DMS 273 treated with DMSO at 0.1 percent for 48 hours (cell line): ENCODE measurements around the gene FNIP1.
"Not testable (repeated sequence)": the region's sequence is repeated elsewhere in the genome, so short reads cannot be mapped to it uniquely, and the experiment has no call there.

Experiments used
- DNase-seq: peaks from one replicate; lab custom pipeline; 2025; lab: John Stamatoyannopoulos, UW

Gene FNIP1

DNA sequence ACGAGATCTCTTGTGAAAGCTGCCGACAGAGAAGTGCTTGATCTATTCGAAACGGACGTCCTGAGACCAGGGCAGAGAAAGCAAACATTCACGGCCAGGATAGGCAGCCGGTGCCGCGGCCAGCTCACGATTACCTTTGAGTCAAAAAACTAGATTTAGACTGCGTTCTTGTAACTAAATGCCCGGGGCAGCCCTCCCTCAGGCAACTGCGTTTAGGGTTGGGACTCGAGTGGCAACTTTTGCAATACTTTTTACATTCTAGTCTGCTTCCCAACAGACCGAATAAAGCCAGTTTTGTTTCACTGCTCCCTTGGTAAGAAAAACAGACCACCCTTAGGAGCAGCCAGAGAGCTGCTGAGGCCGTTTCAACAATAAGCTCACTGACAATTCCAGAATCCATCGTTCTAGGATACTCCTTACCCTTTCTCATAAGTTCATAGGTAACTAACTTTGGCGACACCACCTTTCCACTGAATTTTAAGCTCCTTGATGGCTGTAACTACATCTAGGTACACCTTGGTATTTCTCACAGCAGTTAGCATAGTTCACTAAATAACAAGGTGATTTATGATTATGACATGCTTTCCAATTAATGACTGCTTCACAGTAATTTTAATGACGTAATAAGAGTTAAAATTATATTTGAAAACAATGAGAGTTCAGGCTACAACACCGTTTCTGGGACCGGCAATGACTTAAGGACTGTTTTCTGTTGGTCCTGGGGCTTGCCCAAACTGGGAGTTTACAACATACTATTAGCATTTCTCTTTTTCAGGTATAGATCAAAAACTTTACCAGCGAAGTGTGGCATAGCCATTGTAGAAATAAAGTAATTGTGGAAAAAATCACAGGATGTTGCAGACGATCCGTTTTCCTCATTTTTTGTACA lies 160.9 kb downstream of the FNIP1 start:
- no peak for DNase-seq

DNA sequence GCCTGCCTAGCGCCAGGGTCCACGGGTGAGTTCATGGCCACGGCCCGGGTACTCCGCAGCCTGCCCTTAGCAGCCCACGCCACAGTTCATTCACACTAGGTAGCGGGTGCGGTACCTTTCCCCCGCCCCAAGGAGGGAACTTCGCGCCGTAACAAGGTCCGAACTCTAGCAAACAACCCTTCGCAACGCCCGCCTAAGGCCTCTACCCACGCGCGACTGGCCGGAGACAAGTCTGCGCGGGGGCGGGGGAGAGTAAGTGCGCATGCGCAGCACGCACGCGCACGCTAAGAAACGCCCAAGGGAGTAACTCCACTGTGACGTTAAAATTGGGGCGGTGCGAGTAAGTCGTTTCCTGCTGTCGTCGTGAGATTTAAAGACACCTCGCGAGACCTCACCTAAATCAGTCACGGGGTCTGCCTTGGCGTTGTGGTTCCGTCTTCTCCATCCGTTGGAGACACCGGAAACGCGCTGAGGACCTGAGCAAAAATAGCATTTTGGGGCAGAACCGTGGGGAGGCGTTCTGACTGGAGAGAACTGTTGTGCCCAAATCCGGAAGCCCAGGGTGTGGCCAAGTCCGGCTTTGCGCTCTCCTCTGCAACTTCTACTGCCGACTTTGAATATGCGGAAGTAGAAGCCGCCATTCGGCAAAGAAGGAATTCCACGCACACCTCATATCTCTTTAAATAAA lies 161.7 kb downstream of the FNIP1 start, which contains the start of gene RAPGEF6:
TSS of gene RAPGEF6 (minus strand) at position 234 of the 688 bp plus-strand sequence. CDS start at position 35, 199 bp downstream.
- peak; percentile 99 for DNase-seq

DNA sequence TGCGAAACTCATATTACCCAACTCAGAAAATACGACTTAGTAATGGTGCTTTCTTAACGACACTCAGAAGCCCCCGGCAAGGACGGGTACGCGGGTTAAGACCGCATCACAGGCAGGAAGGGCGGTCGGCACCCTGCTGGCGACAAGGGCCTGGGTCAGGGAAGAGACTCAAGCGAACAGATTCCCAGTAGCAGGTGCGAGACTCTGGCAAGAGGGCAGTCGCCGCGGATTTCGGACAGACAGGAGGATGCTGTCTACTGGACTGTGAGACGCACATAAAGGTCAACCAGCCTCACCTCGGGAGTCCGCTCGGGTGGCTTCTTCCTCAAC lies 162.2 kb downstream of the FNIP1 start:
- DNase-seq, result peak; percentile 23

DNA sequence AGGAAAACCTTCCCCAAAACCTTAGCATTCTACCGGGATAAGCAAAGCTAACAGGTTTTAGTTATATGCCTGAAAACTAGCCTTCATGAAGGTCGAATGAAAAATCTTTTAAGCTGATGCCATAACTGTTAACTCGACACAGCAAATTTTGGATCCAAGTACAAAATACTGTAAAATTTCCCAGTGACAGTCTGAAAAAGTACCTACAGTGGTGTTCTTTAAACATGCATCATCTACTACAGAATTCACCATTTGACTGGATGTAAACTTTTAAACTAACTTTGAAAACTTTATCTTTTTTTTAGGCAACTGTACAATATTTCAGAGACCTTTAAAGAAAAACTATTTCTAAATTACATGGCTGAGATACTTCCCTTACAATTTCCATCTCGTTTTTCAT lies 162.6 kb downstream of the FNIP1 start:
- DNase-seq, result no peak

DNA sequence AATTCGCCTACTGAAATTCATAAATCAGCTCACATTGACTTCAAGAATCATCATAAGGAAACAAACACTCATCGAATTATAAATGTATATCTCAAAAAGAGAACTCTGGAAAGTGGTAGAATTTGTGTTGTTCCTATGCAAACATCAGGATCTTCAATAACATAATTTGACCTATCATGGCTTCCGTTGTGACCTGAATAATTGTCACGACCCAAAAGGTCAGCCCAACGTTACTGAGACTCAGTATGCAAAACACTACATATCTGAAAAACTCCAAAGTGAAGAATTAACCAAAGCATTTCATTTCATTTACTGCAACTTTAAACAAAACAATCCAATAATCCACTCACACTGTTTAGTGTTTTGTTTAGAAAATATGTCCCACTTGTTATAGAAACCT lies 163.0 kb downstream of the FNIP1 start:
- no peak for DNase-seq

DNA sequence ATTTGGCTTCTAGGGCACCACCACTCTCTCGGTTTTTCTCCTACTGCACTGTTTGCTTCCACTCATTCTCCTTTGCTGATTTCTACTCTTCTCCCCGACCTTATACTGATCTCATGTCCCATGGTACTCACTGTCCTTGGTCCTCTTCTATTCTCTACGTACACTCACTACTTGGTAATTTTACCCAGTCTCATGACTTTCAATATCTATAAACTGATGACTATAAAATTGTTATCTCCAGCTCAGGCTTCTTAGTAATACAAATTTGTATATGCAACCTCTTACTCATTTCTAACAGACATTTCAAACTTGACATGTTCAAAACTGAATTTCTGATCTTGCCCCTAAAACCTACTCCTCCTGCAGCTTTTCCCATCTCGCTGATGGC lies 165.9 kb downstream of the FNIP1 start:
- no peak for DNase-seq

DNA sequence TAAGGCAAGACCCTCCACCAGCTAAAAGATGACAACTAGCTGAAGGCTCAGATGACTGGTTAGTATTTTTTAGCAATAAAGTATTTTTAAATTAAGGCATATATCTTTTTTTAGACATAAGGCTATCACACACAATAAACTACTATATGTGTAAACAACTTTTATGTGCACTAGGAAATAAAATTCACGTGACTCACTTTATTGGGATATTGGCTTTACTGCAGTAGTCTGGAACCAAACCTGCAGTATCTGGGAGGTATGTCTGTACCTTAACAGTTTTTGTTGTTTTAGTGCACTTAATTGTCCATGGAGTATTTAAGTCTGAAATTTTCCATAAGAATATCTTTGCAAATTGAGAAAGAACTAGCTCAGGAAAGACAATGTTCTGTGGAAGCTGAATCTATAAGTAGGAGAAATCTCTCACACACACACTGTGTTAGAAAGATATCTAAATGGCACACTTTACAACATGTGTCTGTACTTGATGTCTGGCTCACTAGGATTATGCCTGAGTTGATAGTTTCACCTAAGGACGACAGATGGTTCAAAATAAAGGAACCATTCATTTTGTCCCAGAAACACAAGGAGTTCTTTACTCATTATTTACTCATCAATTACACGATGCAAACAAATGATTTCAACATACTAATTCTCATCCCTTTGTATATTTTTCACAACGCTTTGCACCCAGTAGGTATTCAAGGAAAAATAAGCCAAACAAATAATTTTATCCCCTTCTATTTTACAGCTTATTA lies 166.4 kb downstream of the FNIP1 start:
- peak; percentile 6 for DNase-seq

DNA sequence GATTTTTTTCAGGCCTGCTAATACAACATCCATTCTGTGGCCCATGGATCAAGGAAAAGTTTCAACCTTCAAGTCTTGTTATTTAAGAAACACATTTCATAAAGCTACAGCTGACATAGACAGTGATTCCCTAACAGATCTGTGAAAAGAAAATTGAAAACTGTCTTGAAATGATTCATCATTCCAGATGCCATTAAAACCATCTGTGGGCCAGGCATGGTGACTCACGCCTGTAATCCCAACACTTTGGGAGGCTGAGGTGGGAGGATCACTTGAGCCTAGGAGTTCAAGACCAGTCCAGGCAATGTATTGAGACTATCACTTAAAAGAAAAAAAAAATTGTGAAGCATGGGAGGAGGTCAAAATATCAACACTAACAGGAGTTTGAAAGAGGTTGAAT lies 167.8 kb downstream of the FNIP1 start:
- DNase-seq, result no peak

DNA sequence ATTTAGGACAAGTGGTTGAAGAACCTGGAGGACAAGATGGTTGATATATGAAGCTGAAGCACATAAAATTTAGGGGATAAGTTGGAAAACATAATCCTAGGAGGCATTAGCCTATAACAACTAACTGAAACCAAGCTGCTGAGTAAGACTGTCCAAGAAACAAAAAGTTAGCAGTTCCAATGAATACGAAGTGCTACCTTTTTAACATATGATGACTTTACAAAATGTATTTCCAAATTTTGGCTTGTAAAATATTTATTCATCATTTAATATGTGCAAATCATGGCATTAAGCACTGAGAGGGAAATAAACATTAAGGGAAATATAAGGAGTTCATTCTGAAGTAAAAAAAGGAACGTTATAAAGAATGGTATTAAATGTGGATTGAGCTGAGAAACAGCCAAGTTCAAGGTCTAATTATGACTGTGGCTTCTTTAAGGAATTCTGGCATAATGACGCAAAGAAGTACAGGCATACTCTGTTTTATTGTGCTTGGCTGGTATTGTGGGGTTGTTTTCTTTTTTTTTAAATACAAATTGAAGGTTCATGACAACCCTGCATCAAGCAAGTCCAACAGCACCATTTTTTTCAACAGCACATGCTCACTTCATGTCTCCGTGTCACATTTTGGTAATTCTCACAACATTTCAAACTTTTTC lies 169.5 kb downstream of the FNIP1 start:
- DNase-seq, result no peak

DNA sequence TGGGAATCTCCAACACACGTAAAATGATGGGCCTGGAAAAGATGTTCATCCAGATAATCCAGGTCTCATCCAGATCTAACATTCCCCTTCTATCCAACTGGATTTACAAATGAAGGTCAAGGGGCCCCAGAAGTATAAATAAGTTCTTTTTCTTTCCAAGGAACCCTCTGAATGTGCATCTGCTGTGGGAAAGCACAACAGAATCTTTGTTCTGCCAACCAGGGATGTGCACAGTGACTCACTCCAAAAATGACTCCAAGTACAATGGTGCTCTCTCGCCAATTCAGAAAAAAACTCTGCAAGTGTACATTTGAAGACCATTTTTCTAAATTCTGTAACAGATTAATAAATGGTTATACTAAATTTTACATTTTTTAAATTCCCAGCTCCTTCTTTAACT lies 174.2 kb downstream of the FNIP1 start:
- DNase-seq, result no peak

DNA sequence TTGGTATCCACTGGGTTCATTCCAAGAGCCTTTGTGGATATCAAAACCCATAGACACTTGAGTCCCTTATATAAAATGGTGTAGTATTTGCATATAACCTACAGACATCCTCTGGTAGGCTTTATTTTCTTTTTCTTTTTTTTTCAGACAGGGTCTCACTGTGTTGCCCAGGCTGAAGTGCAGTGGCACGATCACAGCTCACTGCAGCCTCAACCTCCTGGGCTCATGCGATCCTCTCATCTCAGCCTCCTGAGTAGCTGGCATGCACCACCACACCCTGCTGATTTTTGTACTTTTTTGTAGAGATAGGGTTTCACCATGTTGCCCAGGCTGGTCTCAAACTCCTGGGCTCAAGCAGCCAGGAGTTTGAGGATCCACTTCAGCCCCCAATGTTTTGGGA lies 175.7 kb downstream of the FNIP1 start:
- DNase-seq, result not testable (repeated sequence)

DNA sequence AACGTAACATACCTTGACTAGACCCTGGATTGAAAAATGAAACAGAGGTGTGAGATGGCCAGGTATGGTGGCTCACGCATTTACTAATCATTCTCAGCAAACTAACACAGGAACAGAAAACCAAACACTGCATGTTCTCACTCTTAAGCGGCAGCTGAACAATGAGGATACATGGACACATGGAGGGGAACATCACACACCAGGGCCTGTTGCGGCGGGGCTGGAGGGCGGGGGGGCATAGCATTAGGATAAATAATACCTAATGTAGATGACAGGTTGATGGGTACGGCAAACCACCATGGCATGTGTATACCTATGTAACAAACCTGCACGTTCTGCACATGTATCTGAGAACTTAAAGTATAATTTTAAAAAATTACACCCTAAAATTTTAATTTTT lies 177.7 kb downstream of the FNIP1 start:
- DNase-seq, result no peak

DNA sequence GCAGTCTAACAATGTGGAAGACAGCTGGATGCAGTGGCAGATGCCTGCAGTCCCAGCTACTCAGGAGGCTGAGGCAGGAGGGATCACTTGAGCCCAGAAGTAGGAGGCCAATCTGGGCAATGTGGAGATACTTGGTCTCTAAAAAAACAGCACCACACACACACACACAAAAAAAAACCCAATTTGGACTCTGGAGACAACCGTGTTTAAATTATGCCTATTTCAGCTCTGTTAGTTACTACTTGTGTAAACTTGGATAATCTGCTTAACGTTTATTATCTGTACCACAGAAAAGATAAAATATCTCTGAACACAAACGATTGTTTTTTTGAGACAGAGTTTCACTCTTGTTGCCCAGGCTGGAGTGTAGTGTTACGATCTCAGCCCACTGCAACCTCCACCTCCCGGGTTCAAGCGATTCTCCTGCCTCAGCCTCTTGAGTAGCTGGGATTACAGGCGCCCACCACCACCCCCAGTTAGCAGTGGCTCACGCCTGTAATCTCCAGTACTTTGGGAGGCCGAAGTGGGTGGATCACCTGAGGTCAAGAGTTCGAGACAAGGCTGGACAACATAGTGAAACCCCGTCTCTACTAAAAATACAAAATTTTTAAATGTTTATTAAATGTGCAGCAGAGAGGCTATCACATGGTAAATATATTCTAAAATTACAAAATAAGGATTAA lies 179.5 kb downstream of the FNIP1 start:
- no peak for DNase-seq

DNA sequence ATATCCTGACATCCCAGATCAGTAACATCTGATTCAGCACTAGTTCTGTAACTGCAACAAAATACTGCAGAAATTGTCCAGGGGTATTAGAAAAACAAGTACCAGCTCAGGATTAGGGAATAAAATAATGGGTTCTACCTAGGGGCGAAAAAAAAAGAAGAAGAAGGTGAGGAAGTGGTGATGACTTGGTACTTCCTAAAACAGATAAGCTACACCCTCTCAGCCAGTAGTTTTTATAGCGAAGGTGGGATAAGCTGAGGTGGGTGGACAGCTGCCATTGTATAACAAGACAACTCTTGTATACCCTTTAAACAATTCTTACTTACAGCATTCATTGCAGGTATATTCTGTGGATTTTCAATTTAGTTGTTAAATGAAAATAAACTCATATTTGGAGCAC lies 180.9 kb downstream of the FNIP1 start:
- no peak for DNase-seq

DNA sequence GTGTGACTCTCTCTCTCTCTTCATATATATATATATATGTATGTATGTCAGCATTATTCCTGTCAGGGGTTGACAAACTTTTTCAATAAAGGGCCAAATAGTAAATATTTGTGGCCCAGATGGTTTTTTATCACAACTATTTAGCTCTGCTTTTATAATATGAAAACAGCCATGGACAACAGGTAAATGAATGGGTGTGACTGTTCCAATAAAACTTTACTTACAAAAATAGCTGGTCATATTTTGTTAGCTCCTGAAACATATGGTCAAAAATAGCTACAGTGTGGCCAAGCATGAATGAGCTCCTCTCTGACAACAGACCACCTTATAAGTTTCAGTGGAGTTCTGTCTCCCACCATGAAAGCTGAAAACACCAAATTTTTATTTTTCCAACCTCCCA lies 183.4 kb downstream of the FNIP1 start:
- DNase-seq, result no peak

DNA sequence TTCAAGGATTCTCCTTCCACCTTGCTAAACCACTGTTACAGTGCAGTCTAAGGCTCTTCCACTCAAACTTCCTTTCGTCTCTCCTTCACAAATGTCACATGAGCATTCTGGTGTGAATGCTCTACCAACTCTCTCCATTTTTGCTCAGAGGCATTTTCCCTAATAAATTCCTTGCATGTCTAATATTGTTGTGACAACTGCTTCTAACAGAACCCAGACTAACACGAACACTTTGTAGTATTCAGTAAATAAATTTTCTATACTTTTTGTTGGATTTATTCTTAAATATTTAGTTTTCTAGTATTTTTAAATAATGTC lies 185.8 kb downstream of the FNIP1 start:
- no peak for DNase-seq

DNA sequence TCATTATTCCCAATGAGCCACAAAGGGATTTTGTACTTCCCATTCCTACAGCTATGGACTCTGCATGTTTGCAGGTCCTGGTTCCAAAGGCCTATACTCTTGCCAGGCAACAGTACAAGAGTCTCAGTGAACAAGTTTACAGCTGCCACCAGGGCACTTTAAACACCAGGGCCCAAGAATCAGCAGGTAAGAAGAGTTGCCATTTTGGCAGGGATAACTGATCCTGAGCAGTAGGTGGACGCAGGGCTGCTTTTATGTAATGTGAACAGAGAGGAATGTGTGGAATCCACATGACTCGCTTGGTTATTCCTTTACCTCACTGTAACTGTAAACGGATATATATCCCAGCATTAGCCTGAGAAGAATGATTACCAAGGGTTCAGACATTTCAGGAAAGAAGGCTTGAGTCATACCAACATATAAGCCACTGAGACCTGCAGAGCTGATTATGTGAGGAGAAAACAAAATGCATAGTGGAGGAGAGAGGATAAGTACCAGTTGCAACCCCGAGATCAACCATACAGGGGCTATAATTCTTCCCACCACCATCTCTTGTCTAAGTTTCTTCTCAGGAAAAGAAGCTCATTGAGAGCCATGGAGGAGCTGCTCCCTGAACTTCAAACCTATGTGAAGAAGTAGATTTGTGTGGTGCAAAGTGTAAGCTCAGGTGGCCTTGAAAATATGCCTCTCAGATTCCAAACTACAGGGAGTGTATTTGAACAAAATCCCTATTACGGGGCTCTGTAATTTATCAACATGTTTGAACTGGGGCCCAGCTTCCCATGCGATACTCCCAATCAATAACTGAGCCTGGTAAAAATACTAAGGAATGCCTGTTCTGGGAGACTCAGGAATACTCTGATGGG lies 186.4 kb downstream of the FNIP1 start:
- no peak for DNase-seq

DNA sequence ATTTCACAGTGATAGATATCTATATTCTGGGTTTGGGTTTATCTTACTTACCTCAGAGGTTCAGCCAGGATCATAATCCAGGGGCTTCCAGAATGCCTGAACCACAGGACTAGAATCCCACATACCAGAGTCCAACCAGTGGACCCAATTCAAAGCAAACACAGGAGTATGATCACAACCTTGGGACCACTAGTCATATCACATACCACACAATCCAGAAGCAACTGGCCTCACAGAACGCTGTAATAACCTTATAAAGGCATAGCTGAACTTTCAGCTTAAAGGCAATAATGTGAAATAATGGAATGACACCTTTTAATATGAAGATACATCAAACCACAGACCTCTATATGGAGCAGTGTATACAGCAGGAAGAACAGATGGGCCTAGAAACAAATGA lies 187.0 kb downstream of the FNIP1 start:
- no peak for DNase-seq

DNA sequence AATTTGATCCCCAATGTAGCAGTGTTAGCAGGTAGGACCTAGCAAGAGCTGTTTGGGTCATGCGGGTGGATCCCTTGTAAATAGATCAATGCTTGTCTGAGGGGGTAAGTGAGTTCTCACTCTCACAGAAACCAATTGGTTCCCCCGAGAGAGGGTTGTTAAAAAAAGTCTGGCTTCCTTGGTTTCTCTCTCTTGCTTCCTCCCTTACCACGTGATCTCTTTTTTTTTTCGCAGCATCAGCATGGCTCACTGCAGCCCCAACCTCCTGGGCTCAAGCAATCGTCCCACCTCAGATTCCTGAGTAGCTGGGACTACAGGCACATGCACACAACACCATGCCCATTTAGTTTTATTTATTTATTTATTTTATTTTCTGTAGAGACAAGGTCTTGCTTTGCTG lies 188.2 kb downstream of the FNIP1 start:
- no peak for DNase-seq

DNA sequence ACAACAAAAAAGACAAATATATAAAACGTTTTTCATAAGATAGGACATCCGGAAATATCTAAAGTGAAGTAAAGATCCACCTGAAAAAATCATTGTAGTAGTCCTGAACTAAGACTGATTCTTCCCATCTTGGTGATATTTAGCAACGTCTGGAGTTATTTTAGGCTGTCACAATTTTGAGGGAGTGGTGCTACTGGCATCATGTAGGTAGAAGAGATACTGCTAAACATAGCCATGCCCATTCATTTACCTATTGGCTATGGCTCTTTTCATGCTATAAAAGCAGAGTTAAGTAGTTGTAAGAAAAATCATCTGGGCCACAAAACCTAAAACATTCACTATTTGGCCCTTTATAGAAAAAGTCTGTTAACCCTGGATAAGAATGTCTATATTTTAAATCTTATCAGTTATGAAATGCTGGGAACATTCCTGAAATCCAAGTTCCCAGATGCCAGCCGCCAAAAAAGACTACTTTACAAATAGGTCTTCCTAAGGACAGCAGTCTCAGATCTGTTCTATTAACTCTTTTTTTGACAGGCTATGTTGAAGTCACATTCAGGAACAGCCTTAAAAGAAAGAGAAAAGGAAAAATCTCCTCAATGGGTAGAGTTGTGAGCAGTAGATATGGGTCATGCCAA lies 188.8 kb downstream of the FNIP1 start:
- no peak for DNase-seq
